Measurements from ENCODE around the gene NUBP2.

GRCh38 chr16:1817716-1818115, 35.0 kb downstream of the NUBP2 start:
- TF ChIP-seq ZFX (IDR thresholded peaks at IDR 0.05), result no peak
- TF ChIP-seq EZH2phosphoT487 (IDR thresholded peaks at IDR 0.05; ENCODE audit: borderline replicate concordance), result no peak
- TF ChIP-seq CTCF (IDR thresholded peaks at IDR 0.05 in 2 of 3, conservative IDR thresholded peaks at IDR 0.05 in 1 of 3; ENCODE audit: borderline replicate concordance in 1 of 3, insufficient read depth in 1 of 3, low read depth in 2 of 3, low read length in 2 of 3), result no peak
- no peak for TF ChIP-seq POLR2A (IDR thresholded peaks at IDR 0.05; ENCODE audit: borderline replicate concordance, extremely low read depth, insufficient read depth, insufficient read length)
- no peak for TF ChIP-seq MAX (IDR thresholded peaks at IDR 0.05)
- TF ChIP-seq RAD21 (IDR thresholded peaks at IDR 0.05; ENCODE audit: low read depth), result no peak
- no peak for TF ChIP-seq FOSL1 (IDR thresholded peaks at IDR 0.05; ENCODE audit: low read depth)
- TF ChIP-seq EZH2 (IDR thresholded peaks at IDR 0.05), result no peak
- TF ChIP-seq SP1 (IDR thresholded peaks at IDR 0.05; ENCODE audit: low read depth), result no peak
- TF ChIP-seq POLR2AphosphoS5 (IDR thresholded peaks at IDR 0.05; ENCODE audit: low read depth, low read length), result no peak
